Naive thymus-derived CD4-positive, alpha-beta T cell (primary cell): ENCODE data around the gene KIF26B. TPM values are rescaled to one million over a fixed set of nuclear protein-coding genes. Genes with fewer than 3 reads are reported as not detected.

Source experiments
- ATAC-seq: fragments of 150-1000 bp; cut with Tn5 transposase; 2 replicates; pipeline ENCODE4 v1.10.0; 2021; ENCODE audit warnings: mild to moderate bottlenecking, moderate library complexity
- CTCF ChIA-PET: fragments of 350-600 bp; sonication (Branson Sonifier 250); formaldehyde crosslinking; loops from one replicate; lab custom pipeline; 2021; ENCODE audit warnings: antibody characterized with exemption; lab: Charles Lee
- POLR2A ChIA-PET: fragments of 350-600 bp; sonication (Branson Sonifier 250); formaldehyde crosslinking; loops from one replicate; lab custom pipeline; 2021; ENCODE audit warnings: antibody characterized with exemption, inconsistent platforms; lab: Charles Lee
- DNase-seq, 9 donors: peaks; one replicate each; pipeline versions ENCODE4 v3.0.0 to v3.0.0-alpha.2; 2020 to 2022; ENCODE audit warnings: mixed read lengths in 1 of 9
- H3K27ac ChIP-seq: one replicate; pipeline ENCODE4 v1.7.0; 2013; ENCODE audit warnings: mild to moderate bottlenecking, low read depth, low read length, moderate library complexity
- H3K27me3 ChIP-seq, 2 donors: one replicate each; pipeline ENCODE4 v1.7.0; 2013; ENCODE audit warnings: low read length in 2 of 2, mild to moderate bottlenecking in 2 of 2, moderate library complexity in 2 of 2; ENCODE audit not compliant: control insufficient read depth in 2 of 2, insufficient read depth in 2 of 2
- H3K36me3 ChIP-seq, 3 experiments: 1 replicate in 2 of 3; 2 replicates in 1 of 3; pipeline ENCODE4 v1.7.0; 2013; ENCODE audit warnings: low read length in 3 of 3, mild to moderate bottlenecking in 3 of 3, moderate library complexity in 1 of 3; ENCODE audit not compliant: insufficient read depth in 3 of 3, control insufficient read depth in 2 of 3
- H3K4me1 ChIP-seq, 2 donors: one replicate each; pipeline ENCODE4 v1.7.0; 2013; ENCODE audit warnings: low read length in 2 of 2, mild to moderate bottlenecking in 2 of 2, moderate library complexity in 1 of 2; ENCODE audit not compliant: control insufficient read depth in 2 of 2, insufficient read depth in 2 of 2
- H3K4me3 ChIP-seq: 2 replicates; pipeline ENCODE4 v1.7.0; 2013; ENCODE audit warnings: mild to moderate bottlenecking, low read length
- H3K9me3 ChIP-seq, 3 experiments: 1 replicate in 2 of 3; 2 replicates in 1 of 3; pipeline ENCODE4 v1.7.0; 2013; ENCODE audit warnings: low read length in 3 of 3; ENCODE audit not compliant: control insufficient read depth in 2 of 3
- H3K27ac Mint-ChIP-seq, 9 donors: one replicate each; pipeline ENCODE4 v1.8.0; 2020 to 2022; ENCODE audit warnings: mixed read lengths in 9 of 9, mild to moderate bottlenecking in 8 of 9, moderate library complexity in 5 of 9, inconsistent platforms in 2 of 9
- H3K27me3 Mint-ChIP-seq, 5 donors: one replicate each; pipeline ENCODE4 v1.8.0; 2021 to 2022; ENCODE audit warnings: mixed read lengths in 5 of 5, mild to moderate bottlenecking in 1 of 5
- H3K36me3 Mint-ChIP-seq, 5 donors: one replicate each; pipeline ENCODE4 v1.8.0; 2020 to 2022; ENCODE audit warnings: mixed read lengths in 5 of 5, mild to moderate bottlenecking in 3 of 5, inconsistent platforms in 1 of 5
- H3K4me1 Mint-ChIP-seq, 7 donors: one replicate each; pipeline ENCODE4 v1.8.0; 2020 to 2022; ENCODE audit warnings: mixed read lengths in 7 of 7, mild to moderate bottlenecking in 3 of 7, inconsistent platforms in 1 of 7
- H3K4me3 Mint-ChIP-seq, 10 donors: one replicate each; pipeline ENCODE4 v1.8.0; 2020 to 2022; ENCODE audit warnings: mild to moderate bottlenecking in 10 of 10, mixed read lengths in 10 of 10, moderate library complexity in 6 of 10, inconsistent platforms in 2 of 10
- H3K9me3 Mint-ChIP-seq, 11 donors: one replicate each; pipeline ENCODE4 v1.8.0; 2020 to 2022; ENCODE audit warnings: mixed read lengths in 11 of 11, mild to moderate bottlenecking in 4 of 11, inconsistent platforms in 1 of 11, moderate library complexity in 1 of 11
- intact Hi-C, 2 donors: fragments of 100-400 bp; cut with micrococcal nuclease; formaldehyde crosslinking; loops; one replicate each; pipeline ENCODE4 v1.15.1; 2023
- polyA plus RNA-seq, 2 donors: library from polyadenylated mRNA; unstranded; fragments of 300-500 nt; fragmentation: Illumina TruSeq; gene quantifications; one replicate each; pipeline ENCODE4 v1.2.3, GENCODE V29; 2021
- total RNA-seq, 6 experiments: library from RNA in 5 of 6; stranded (reverse) in 5 of 6; gene quantifications; 1 replicate in 5 of 6; 2 replicates in 1 of 6; pipeline ENCODE4 v1.2.3 and lab custom pipeline; 2021 to 2026

Gene KIF26B
- total and polyA plus RNA-seq, 7 experiments from 2014 or later = 0.06 to 0.24 (median 0.21) TPM; not detected in 4

- Mint-ChIP-seq H3K27ac (no peak overlapping the region), H3K9me3 (peaks cover 0 to 2% (median 0%) of the 10 kb centered on the region in 11 donors), H3K4me3 (no peak overlapping the region), H3K4me1 (no peaks in the 10 kb centered on the region), H3K27me3 (peaks cover 0 to 19% (median 11%) of the 10 kb centered on the region in 5 donors), H3K36me3 (no peaks in the 10 kb centered on the region)
- Histone ChIP-seq H3K4me1 (no peaks in the 10 kb centered on the region), H3K27ac (no peak overlapping the region), H3K4me3 (no peak overlapping the region), H3K36me3 (no peaks in the 10 kb centered on the region), H3K9me3 (no peaks in the 10 kb centered on the region), H3K27me3 (no peaks in the 10 kb centered on the region)
- CTCF ChIA-PET = no interaction called here
- DNase-seq (no peak), ATAC-seq (no peak)
- intact Hi-C loops = no loop called here
- POLR2A ChIA-PET = no interaction called here
Observed at GRCh38 chr1:245578771-245579170, 424.0 kb downstream of the KIF26B start.

GRCh38 chr1:245579881-245580280 is 425.1 kb downstream of the KIF26B start:
- CTCF ChIA-PET = no interaction called here
- POLR2A ChIA-PET = no interaction called here
- ATAC-seq (no peak), DNase-seq (no peak)
- no peaks in the 10 kb centered on the region for H3K4me1 ChIP-seq
- H3K36me3 Mint-ChIP-seq = no peaks in the 10 kb centered on the region
- H3K4me3 ChIP-seq = no peak overlapping the region
- no peaks in the 10 kb centered on the region for H3K9me3 ChIP-seq
- peaks cover 0 to 19% (median 11%) of the 10 kb centered on the region in 5 donors for H3K27me3 Mint-ChIP-seq
- H3K4me1 Mint-ChIP-seq = no peaks in the 10 kb centered on the region
- H3K4me3 Mint-ChIP-seq = no peak overlapping the region
- no peak overlapping the region for H3K27ac Mint-ChIP-seq
- no peak overlapping the region for H3K27ac ChIP-seq
- intact Hi-C loops = no loop called here
- no peaks in the 10 kb centered on the region for H3K36me3 ChIP-seq
- no peaks in the 10 kb centered on the region for H3K27me3 ChIP-seq
- peaks cover 0 to 2% (median 0%) of the 10 kb centered on the region in 11 donors for H3K9me3 Mint-ChIP-seq

DNA sequence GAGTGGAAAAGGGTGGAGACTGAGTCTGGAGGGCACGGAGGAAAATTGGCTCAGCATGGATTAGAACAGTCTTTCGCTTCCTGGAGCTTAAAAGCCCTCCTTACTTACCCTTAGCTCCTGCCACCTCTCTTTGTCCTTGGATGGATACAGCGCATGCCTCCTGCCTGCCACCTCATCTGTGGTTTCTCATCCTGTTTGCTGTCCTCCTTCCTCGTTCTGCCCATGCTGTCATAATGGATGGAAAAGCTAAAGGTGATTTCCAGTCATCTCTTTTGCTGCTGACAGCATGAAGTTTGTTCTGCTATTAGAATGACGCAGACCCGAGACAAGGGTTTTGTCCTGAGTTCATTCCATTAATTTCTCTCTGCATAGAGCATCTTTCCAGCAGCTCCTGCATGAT is 425.9 kb downstream of the KIF26B start:
- Mint-ChIP-seq H3K36me3 (no peaks in the 10 kb centered on the region), H3K4me3 (no peak overlapping the region), H3K27me3 (peaks cover 0 to 19% (median 11%) of the 10 kb centered on the region in 5 donors), H3K4me1 (no peaks in the 10 kb centered on the region), H3K9me3 (peaks cover 0 to 2% (median 0%) of the 10 kb centered on the region in 11 donors), H3K27ac (no peak overlapping the region)
- Histone ChIP-seq H3K4me3 (no peak overlapping the region), H3K36me3 (no peaks in the 10 kb centered on the region), H3K27me3 (no peaks in the 10 kb centered on the region), H3K9me3 (no peaks in the 10 kb centered on the region), H3K27ac (no peak overlapping the region), H3K4me1 (no peaks in the 10 kb centered on the region)
- intact Hi-C loops = no loop called here
- CTCF ChIA-PET = no interaction called here
- no peak for ATAC-seq
- DNase-seq = no peak
- POLR2A ChIA-PET = no interaction called here

DNA sequence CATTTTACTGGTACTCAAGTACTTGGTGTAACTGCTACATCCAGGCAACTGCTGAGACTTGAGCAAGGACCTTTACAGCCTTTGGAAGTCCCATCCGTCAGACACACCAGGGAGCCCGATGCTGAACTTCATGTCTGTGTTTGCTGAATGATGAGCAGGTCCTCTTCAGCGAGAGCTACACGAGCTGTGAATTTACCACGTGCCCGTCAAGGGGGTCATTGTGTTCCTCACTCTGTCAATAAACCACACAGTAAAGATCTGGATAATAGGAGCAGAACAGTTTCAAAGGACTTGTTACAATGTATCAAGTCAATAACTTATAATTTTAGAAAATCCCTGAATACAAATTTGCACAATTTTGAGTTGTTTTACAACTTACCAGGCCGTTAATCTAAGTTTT is 427.2 kb downstream of the KIF26B start:
- Histone ChIP-seq H3K4me3 (no peak overlapping the region), H3K27me3 (no peaks in the 10 kb centered on the region), H3K4me1 (no peaks in the 10 kb centered on the region), H3K36me3 (no peaks in the 10 kb centered on the region), H3K9me3 (no peaks in the 10 kb centered on the region), H3K27ac (no peak overlapping the region)
- Mint-ChIP-seq H3K27ac (no peak overlapping the region), H3K4me3 (no peak overlapping the region), H3K4me1 (no peaks in the 10 kb centered on the region), H3K36me3 (no peaks in the 10 kb centered on the region), H3K9me3 (peaks cover 0 to 4% (median 0%) of the 10 kb centered on the region in 11 donors), H3K27me3 (peaks cover 0 to 15% (median 8%) of the 10 kb centered on the region in 5 donors)
- DNase-seq = no peak
- ATAC-seq = no peak
- POLR2A ChIA-PET = no interaction called here
- intact Hi-C loops = no loop called here
- CTCF ChIA-PET = no interaction called here

DNA sequence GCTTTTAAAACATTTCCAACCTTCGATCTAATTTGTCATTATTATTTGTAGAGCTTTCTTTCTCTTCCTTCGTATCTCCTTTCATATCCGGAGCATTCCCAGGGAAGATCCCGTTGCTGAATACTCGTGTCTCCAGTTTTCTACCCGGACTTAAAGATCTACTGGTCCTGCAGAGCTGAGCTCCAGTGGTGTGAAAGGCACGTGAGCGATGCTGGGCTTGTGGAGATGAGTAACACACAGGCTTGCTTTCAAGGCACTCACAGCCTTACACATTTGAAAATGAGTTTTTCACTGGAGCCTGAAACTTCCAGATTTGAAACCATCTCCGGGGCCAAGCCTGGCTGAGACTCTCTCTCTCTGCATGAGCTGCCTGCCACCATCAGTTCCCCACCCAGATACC is 428.3 kb downstream of the KIF26B start:
- peaks cover 0 to 7% (median 4%) of the 10 kb centered on the region in 5 donors for H3K27me3 Mint-ChIP-seq
- Histone ChIP-seq H3K27me3 (no peaks in the 10 kb centered on the region), H3K36me3 (no peaks in the 10 kb centered on the region), H3K4me1 (no peaks in the 10 kb centered on the region), H3K4me3 (no peak overlapping the region), H3K9me3 (no peaks in the 10 kb centered on the region), H3K27ac (no peak overlapping the region)
- no peaks in the 10 kb centered on the region for H3K4me1 Mint-ChIP-seq
- CTCF ChIA-PET = no interaction called here
- intact Hi-C loops = no loop called here
- no peak overlapping the region for H3K27ac Mint-ChIP-seq
- peaks cover 0 to 4% (median 0%) of the 10 kb centered on the region in 11 donors for H3K9me3 Mint-ChIP-seq
- ATAC-seq (no peak), DNase-seq (no peak)
- POLR2A ChIA-PET = no interaction called here
- no peaks in the 10 kb centered on the region for H3K36me3 Mint-ChIP-seq
- H3K4me3 Mint-ChIP-seq = no peak overlapping the region

DNA sequence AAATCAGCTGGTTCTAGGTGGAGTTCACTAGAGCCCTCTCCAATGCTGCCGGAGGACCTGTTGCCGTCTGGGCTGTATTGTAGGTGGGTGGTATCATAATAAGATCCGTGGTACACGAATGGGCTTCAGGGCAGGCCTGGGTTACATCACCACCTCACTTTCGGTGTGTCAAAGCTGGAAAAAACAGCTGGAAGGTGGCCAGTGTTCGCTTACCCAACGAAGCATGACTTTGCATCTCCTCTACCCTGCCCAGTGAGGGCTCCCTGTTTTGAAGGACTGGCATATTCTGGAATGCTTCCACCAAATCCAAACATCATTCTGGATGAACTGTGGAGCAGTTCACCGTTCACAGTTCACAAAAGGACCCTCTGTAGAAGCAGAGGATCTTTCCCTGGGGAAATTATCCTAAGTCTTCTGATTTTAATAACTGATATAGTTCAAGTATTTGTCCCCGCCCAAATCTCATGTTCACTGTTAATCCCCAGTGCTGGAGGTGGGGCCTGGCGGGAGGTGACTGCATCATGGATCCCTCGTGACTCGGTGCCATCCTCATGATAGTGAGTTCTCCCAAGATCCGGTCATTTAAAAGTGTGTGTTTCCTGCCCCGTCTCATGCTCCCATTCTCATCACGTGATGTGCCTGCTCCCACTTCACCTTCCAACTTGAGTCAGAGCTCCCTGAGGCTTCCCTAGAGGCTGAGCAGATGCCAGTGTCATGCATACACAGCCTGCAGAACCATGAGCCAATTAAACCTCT is 429.0 kb downstream of the KIF26B start:
- no peaks in the 10 kb centered on the region for H3K4me1 Mint-ChIP-seq

More for the DNA sequence above, 429.0 kb downstream of the KIF26B start:
- ChIA-PET CTCF (no interaction called here), POLR2A (no interaction called here)
- H3K27me3 ChIP-seq = no peaks in the 10 kb centered on the region
- peaks cover 0 to 4% (median 0%) of the 10 kb centered on the region in 11 donors for H3K9me3 Mint-ChIP-seq
- H3K4me3 ChIP-seq = no peak overlapping the region
- H3K4me3 Mint-ChIP-seq = no peak overlapping the region
- H3K36me3 ChIP-seq = no peaks in the 10 kb centered on the region
- H3K27ac ChIP-seq = no peak overlapping the region
- no peak overlapping the region for H3K27ac Mint-ChIP-seq
- H3K4me1 ChIP-seq = no peaks in the 10 kb centered on the region
- intact Hi-C loops = no loop called here
- no peaks in the 10 kb centered on the region for H3K36me3 Mint-ChIP-seq
- DNase-seq = no peak
- H3K9me3 ChIP-seq = no peaks in the 10 kb centered on the region
- no peak for ATAC-seq
- peaks cover 0 to 5% (median 4%) of the 10 kb centered on the region in 5 donors for H3K27me3 Mint-ChIP-seq
